Measurements from ENCODE around the gene ASTL. TPM values are rescaled to one million over a fixed set of nuclear protein-coding genes. Genes with fewer than 3 reads are reported as not detected.
"Not testable (repeated sequence)": the region's sequence is repeated elsewhere in the genome, so short reads cannot be mapped to it uniquely, and the experiment has no call there.

The ASTL gene
- total RNA-seq, 2 experiments from 2014 or later: 2.5 to 2.8 TPM

DNA sequence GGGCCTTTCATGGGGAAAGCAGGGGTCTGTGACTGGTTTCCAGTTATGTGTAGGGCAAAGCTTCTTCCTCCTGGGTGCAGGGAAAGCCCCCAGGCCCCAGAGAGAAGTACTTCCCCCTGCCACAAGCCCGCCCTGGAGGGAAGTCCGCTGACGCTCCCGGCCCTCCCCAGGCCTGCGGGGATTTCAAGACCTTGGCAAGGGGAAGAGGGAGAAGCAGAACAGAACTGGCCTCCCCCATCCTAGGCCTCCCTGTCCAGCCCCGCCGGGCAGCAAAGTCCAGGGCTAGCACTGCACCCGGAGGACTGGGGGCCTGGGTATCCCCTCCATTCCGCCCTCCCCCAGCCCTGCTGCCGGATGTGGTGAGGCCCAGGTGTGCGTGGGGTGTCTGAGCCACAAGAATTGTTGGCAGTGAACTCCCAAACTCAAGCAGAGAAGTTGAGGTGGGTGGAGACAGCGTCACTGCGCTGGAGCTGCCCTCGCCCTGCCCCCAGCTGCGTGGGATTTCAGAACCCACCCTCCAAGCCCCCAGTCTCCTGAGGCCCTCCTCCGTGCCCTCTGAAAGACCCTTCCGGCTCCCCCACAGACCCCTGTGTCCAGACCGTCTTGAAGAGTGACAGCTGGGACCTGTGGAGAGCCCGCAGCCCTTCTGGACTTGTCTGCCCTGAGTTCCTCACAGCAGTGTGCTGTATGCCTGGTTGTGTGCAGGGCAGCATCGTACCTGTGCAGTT is 8.0 kb upstream of the ASTL start:
- Mint-ChIP-seq H3K27ac (peak overlapping the region; percentile 99), H3K9me3 (ENCODE audit: low read depth) (no peaks in the 10 kb centered on the region), H3K27me3 (no peaks in the 10 kb centered on the region), H3K4me1 (peaks cover 62% of the 10 kb centered on the region), H3K36me3 (ENCODE audit: low read depth) (peaks cover 36% of the 10 kb centered on the region), H3K4me3 (peak overlapping the region; percentile 97)
- ATAC-seq: peak; percentile 25
- ChIA-PET CTCF (interaction anchor here (0.9 to 17.4 kb wide), 8 partner anchors 9 to 154 kb away, joined by 3 to 347 read pairs (median 4); no protein-coding TSS in a partner anchor), POLR2A (interaction anchor here (0.6 to 12.9 kb wide), 8 partner anchors 12 to 1067 kb away, joined by 3 to 136 read pairs (median 6); partner anchors contain the start of gene STARD7)
- intact Hi-C loops (cut with DNase I, micrococcal nuclease): loop anchor here (1.0 to 5.0 kb wide), 8 partner anchors 62 to 1516 kb away; partner anchors contain the start of genes SNRNP200 (in 2 of the 2), ACTR1B (in 1 of the 2), ARID5A (in 1 of the 2) and STARD7 (in 1 of the 2)
- peak; percentile 96 for DNase-seq

DNA sequence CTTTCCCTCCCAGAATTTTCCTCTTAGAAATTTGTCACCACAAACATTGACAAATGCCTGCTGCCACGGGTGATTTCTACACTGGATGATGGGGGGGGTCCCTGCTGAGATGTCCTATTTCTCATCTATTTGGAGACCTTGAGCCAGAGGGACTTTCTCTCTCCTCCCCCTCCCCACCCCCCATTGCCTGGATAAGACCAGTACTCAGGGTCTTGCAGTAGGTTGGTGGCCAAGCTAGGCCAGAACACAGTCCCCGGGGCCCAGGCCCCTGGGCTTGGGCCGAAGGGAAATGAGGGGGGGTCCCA is 7.5 kb upstream of the ASTL start:
- Mint-ChIP-seq H3K27ac (peak overlapping the region; percentile 99), H3K27me3 (no peaks in the 10 kb centered on the region), H3K4me1 (peaks cover 62% of the 10 kb centered on the region), H3K9me3 (ENCODE audit: low read depth) (no peaks in the 10 kb centered on the region), H3K4me3 (peak overlapping the region; percentile 97), H3K36me3 (ENCODE audit: low read depth) (peaks cover 36% of the 10 kb centered on the region)
- DNase-seq (no peak), ATAC-seq (peak; percentile 0)
- intact Hi-C loops (cut with DNase I, micrococcal nuclease): loop anchor here (1.0 to 5.0 kb wide), 12 partner anchors 19 to 1517 kb away; partner anchors contain the start of genes SNRNP200 (in 2 of the 2), STARD7 (in 2 of the 2), ACTR1B (in 1 of the 2) and ARID5A (in 1 of the 2)
- POLR2A ChIA-PET: interaction anchor here (0.6 to 12.9 kb wide), 6 partner anchors 12 to 392 kb away, joined by 3 to 136 read pairs (median 62); partner anchors contain the start of gene STARD7
- CTCF ChIA-PET: interaction anchor here (1.1 to 17.4 kb wide), 4 partner anchors 11 to 28 kb away, joined by 5 to 347 read pairs (median 12); no protein-coding TSS in a partner anchor

DNA sequence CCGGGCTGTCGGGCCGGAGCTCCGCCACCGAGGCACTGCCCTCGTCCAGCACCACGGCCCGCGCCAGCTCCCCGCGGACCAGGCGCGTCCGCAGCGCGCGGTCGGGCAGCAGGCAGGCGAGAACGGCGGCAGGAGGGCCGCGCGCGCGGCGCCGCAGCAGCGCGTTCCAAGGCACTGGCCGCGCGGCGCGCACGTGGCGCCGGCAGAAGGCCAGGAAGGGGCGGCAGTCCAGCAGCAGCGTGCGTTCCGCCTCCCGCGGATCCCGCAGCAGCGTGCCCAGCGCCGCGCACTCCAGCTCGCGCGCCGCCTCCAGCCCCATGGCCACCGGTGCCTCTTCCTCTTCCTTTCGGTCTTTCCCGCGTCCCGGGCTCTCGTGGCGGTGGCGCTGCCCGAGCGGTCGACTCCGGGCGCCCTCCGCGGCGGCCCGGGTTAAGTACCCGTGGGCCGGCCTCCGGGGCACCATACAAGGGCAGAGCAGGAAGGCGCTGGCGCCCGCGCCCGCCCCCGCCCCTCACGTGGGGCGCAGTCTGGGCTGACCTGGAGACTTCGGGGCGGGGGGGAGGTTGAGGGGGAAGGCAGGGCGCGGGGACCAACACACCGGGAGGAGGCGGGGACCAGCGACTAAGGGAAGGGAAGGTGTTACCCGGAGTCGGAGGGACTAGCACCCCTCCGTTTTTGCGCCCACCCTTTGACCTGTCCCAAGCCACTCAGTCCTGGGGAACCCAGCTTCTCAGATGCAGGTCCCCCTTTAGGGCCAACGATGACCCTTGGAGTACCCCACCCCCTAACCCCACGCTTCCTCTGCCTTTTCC is 6.9 kb upstream of the ASTL start, which contains the start of gene DUSP2:
TSS of gene DUSP2 (minus strand) at position 405 of the 812 bp plus-strand sequence. CDS start at position 319, 86 bp downstream.
- intact Hi-C loops (cut with DNase I, micrococcal nuclease): loop anchor here (1.0 to 5.0 kb wide), 10 partner anchors 19 to 1517 kb away; partner anchors contain the start of genes ACTR1B (in 1 of the 2), ARID5A (in 1 of the 2), CIAO1 (in 1 of the 2) and NCAPH (in 1 of the 2)
- Mint-ChIP-seq H3K4me1 (peaks cover 57% of the 10 kb centered on the region), H3K9me3 (ENCODE audit: low read depth) (no peaks in the 10 kb centered on the region), H3K27me3 (no peaks in the 10 kb centered on the region), H3K27ac (peak within 1 kb of the TSS; percentile 99), H3K36me3 (ENCODE audit: low read depth) (peaks cover 36% of the 10 kb centered on the region), H3K4me3 (peak within 1 kb of the TSS; percentile 97)
- ChIA-PET CTCF (interaction anchor here (1.3 to 17.4 kb wide), 3 partner anchors 12 to 29 kb away, joined by 5 to 347 read pairs (median 18); no protein-coding TSS in a partner anchor), POLR2A (interaction anchor here (0.6 to 12.9 kb wide), 6 partner anchors 13 to 382 kb away, joined by 3 to 136 read pairs (median 62); partner anchors contain the start of gene STARD7)
- DNase-seq (peak; percentile 97), ATAC-seq (peak; percentile 45)

DNA sequence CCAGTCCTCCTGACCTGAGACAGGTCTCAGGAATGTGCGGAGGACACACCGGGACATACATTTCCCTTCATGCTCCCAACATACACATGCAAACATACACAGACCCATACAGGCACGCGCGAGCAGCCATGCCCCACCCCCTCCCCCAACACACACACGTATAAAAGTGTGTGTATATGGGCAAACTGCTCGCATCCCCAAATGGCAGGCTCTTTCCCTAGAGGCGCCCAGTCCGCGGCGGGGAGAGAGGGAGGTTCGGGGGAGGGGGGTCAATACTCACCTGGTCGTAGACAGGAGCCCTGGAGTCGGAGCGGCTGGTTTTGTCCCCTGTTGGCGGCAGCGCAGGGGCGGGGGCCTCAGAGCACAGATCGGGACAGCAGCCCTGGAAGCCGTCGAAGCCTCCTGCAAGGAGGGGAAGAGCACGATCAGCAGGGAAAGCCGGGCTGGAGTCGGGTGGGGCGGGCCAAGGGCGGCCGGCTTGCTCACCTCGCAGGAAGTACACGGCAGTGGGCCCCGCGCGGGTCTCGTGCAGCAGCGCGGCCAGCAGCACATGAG is 6.3 kb upstream of the ASTL start:
- no peak for ATAC-seq
- ChIA-PET CTCF (interaction anchor here (0.6 to 17.4 kb wide), 4 partner anchors 12 to 29 kb away, joined by 3 to 347 read pairs (median 4); no protein-coding TSS in a partner anchor), POLR2A (interaction anchor here (1.2 to 12.9 kb wide), 4 partner anchors 14 to 64 kb away, joined by 4 to 136 read pairs (median 118); partner anchors contain the start of gene STARD7)
- Mint-ChIP-seq H3K4me3 (peak overlapping the region; percentile 97), H3K27me3 (no peaks in the 10 kb centered on the region), H3K27ac (peak overlapping the region; percentile 92), H3K36me3 (ENCODE audit: low read depth) (peaks cover 36% of the 10 kb centered on the region), H3K4me1 (peaks cover 51% of the 10 kb centered on the region), H3K9me3 (ENCODE audit: low read depth) (no peaks in the 10 kb centered on the region)
- intact Hi-C loops (cut with DNase I, micrococcal nuclease): loop anchor here (1.0 to 5.0 kb wide), 10 partner anchors 20 to 1518 kb away; partner anchors contain the start of genes ACTR1B (in 1 of the 2), ARID5A (in 1 of the 2), CIAO1 (in 1 of the 2) and NCAPH (in 1 of the 2)
- DNase-seq: peak; percentile 63

DNA sequence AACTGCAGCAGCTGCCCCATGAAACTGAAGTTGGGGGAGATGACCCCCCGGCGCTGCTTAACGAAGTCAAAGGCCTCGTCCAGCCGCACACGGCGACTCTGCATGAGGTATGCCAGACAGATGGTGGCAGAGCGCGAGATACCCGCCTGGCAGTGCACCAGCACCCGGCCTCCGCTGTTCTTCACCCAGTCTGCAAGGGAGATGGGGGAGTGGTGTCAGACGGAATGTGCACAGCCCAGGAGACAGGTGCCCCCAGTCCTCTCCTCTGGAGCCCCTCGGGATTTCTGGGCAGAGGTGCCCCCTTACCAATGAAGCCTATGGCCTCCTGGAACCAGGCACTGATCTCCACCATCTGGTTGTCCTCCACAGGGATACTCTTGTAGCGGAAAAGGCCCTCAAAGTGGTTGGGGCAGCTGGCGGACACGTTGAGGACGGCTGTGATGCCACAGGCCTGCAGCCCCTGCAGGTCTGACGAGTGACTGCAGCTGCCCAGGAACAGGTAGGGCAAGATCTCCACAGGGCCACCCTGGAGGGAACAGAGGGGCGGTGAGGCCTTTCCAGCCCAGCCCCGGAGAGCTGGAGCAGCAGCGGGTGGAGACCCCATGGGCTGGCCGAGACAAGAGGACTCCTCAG is 5.7 kb upstream of the ASTL start:
- Mint-ChIP-seq H3K27ac (peak overlapping the region; percentile 92), H3K9me3 (ENCODE audit: low read depth) (no peaks in the 10 kb centered on the region), H3K4me1 (peaks cover 51% of the 10 kb centered on the region), H3K36me3 (ENCODE audit: low read depth) (peaks cover 36% of the 10 kb centered on the region), H3K27me3 (no peaks in the 10 kb centered on the region), H3K4me3 (peak overlapping the region; percentile 97)
- ATAC-seq (no peak), DNase-seq (peak; percentile 54)
- POLR2A ChIA-PET: interaction anchor here (0.8 to 12.9 kb wide), 5 partner anchors 14 to 190 kb away, joined by 4 to 136 read pairs (median 118); partner anchors contain the start of gene STARD7
- CTCF ChIA-PET: interaction anchor here (0.6 to 17.4 kb wide), 5 partner anchors 13 to 122 kb away, joined by 3 to 347 read pairs (median 4); no protein-coding TSS in a partner anchor
- intact Hi-C loops (cut with DNase I, micrococcal nuclease): loop anchor here in 1 of 2 experiments (2.0 kb wide), 1 partner anchor 151 kb away; no protein-coding TSS in a partner anchor

DNA sequence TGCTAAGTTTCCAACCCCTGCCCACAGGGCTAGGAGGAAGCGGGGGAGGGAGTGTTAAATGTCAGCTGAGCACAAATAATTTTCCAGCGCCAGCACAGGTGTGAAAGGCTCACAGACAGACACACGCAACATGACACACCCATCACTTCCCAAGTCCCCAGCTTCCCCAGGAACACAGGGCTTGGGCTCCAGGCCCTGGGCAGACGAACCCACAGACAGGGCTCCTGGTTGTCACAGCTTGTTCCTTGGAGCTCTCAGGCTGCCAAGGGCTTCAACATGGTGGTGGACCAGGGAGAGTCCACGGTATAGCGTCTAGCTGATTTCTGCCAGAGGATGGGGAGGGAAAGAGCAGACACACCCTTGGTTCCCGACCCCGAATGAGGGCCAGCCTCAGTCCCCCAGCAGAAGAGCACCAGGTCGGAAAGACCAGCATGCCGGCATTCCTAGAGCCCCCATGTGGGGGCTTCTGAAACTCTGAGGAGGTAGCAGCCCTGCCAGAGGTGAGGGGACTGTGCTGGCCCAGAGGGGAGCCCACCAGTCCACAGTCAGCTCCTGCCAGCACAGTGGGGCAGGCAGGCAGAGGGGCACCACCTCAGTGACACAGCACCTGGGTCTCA is 5.0 kb upstream of the ASTL start:
- Mint-ChIP-seq H3K4me3 (peak overlapping the region; percentile 97), H3K27ac (peak overlapping the region; percentile 92), H3K36me3 (ENCODE audit: low read depth) (peaks cover 36% of the 10 kb centered on the region), H3K27me3 (no peaks in the 10 kb centered on the region), H3K9me3 (ENCODE audit: low read depth) (no peaks in the 10 kb centered on the region), H3K4me1 (peaks cover 49% of the 10 kb centered on the region)
- ChIA-PET POLR2A (interaction anchor here (0.7 to 12.9 kb wide), 7 partner anchors 15 to 385 kb away, joined by 3 to 136 read pairs (median 9); partner anchors contain the start of gene STARD7), CTCF (interaction anchor here (1.0 to 17.4 kb wide), 8 partner anchors 13 to 151 kb away, joined by 3 to 347 read pairs (median 6); partner anchors contain the start of gene ANKRD36C)
- intact Hi-C loops (cut with DNase I, micrococcal nuclease): no loop called here
- no peak for ATAC-seq
- peak; percentile 65 for DNase-seq

DNA sequence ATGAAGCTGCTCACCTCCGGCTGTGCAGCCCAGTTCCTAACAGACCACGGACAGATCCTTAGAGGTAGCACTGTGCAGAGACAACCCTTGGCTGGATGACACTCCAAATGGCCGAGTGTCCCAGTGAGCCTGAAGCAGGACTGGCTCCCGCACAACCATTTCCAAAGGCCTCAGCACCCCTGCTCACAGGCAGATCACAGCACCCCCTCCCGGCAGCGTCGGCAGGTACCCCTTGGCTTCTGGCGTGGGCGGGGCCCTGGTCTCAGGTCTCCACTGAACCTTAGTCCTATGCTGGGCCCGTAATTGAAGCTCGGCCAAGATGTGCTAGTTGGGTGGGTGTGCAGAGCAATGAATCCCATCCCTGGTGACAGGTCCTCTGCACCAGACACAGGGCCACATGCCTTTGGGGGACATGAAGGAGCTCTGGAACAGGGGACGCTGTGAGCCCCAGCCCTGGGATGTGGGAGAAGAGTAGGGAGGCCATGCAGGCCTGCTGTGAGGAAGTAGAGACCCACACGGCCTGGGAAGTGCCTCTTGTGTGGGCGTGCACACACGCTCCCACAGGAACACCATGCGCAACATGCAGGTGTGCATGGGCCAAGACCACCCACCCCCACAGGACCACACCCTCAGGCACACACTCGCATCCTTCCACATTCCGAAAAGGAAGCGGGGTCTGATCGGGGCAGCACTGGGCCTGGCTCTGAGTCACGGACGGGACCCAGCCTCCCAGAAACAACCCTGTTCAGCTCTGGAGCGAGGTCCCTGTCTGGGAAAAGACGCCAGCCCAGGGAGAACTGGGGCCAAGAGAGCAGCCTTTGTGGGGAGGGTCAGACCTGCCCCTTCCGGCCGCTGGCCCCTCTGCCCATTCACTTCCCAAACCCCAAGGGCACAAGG is 4.2 kb upstream of the ASTL start:
- DNase-seq (peak; percentile 92), ATAC-seq (peak; percentile 9)
- Mint-ChIP-seq H3K9me3 (ENCODE audit: low read depth) (no peaks in the 10 kb centered on the region), H3K27me3 (no peaks in the 10 kb centered on the region), H3K27ac (peak overlapping the region; percentile 92), H3K4me3 (peak overlapping the region; percentile 97), H3K36me3 (ENCODE audit: low read depth) (peaks cover 33% of the 10 kb centered on the region), H3K4me1 (peaks cover 40% of the 10 kb centered on the region)
- intact Hi-C loops (cut with DNase I, micrococcal nuclease): loop anchor here (1.0 kb wide), 2 partner anchors 25 to 32 kb away; no protein-coding TSS in a partner anchor
- POLR2A ChIA-PET: interaction anchor here (0.6 to 12.9 kb wide), 8 partner anchors 16 to 191 kb away, joined by 3 to 136 read pairs (median 8); partner anchors contain the start of gene STARD7
- CTCF ChIA-PET: interaction anchor here (0.6 to 17.4 kb wide), 15 partner anchors 9 to 150 kb away, joined by 3 to 347 read pairs (median 4); partner anchors contain the start of gene ANKRD36C

DNA sequence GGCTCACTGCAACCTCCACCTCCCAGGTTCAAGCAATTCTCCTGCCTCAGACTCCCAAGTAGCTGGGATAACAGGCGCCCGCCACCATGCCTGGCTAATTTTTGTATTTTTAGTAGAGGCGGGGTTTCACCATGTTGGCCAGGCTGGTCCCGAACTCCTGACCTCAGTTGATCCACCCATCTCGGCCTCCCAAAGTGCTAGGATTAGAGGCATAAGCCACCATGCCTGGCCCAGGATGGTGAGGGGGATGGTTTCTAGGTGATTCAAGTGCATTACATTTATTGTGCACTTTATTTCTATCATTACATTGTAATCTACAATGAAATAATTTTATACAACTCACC is 3.3 kb upstream of the ASTL start:
- Mint-ChIP-seq H3K4me1 (peaks cover 32% of the 10 kb centered on the region), H3K36me3 (ENCODE audit: low read depth) (peaks cover 33% of the 10 kb centered on the region), H3K4me3 (peak overlapping the region; percentile 97), H3K27ac (peak overlapping the region; percentile 92)
- H3K27me3 Mint-ChIP-seq; intact Hi-C loops (cut with DNase I, micrococcal nuclease); ATAC-seq; DNase-seq; H3K9me3 Mint-ChIP-seq (ENCODE audit: low read depth): not testable (repeated sequence)
- POLR2A ChIA-PET: interaction anchor here (1.3 to 12.9 kb wide), 7 partner anchors 17 to 67 kb away, joined by 3 to 136 read pairs (median 9); partner anchors contain the start of gene STARD7
- CTCF ChIA-PET: interaction anchor here (0.6 to 17.4 kb wide), 9 partner anchors 10 to 149 kb away, joined by 3 to 347 read pairs (median 4); partner anchors contain the start of gene ANKRD36C

Data from activated CD4-positive, alpha-beta T cell treated with anti-CD3 and anti-CD28 coated beads for 36 hours (primary cell).